HepG2 (cell line): ENCODE measurements around the gene SUSD2. TPM values are rescaled to one million over a fixed set of nuclear protein-coding genes. Genes with fewer than 3 reads are reported as not detected.

Experiments used
- ATAC-seq: fragments of 200-7000 bp; cut with Tn5 transposase; 3 replicates; pipeline ENCODE4 v1.9.1; 2020; ENCODE audit warnings: mild to moderate bottlenecking, moderate library complexity
- BruUV-seq: library from RNA; stranded (reverse); fragments of 400-500 nt; replicated peaks from 2 replicates; lab custom pipeline; 2021; lab: Mats Ljungman, UMichigan
- CTCF ChIA-PET: fragments of 300-600 bp; formaldehyde crosslinking; extraction: SDS; loops from one replicate; lab custom pipeline; 2021; ENCODE audit warnings: low total read pairs, inconsistent platforms, low intra/inter-chr PET ratio; lab: Yijun Ruan, JAX
- POLR2A ChIA-PET: fragments of 350-600 bp; sonication (Branson Sonifier 250); formaldehyde crosslinking; loops from one replicate; lab custom pipeline; 2020; ENCODE audit warnings: antibody characterized with exemption, inconsistent platforms; lab: Yijun Ruan, JAX
- DNase-seq: peaks from one replicate; pipeline ENCODE4 v3.0.0-alpha.2; 2015; ENCODE audit warnings: low spot score
- FAIRE-seq: peaks from 3 replicates; lab custom pipeline; 2011; peaks lifted over from hg19 to GRCh38; lab: Jason Lieb, UNC
- H2AFZ ChIP-seq: one replicate; pipeline ENCODE4 v1.6.1; 2011; ENCODE audit warnings: low read length, inconsistent platforms
- H3K27ac ChIP-seq: fragments of 300-600 bp; 3 replicates; pipeline ENCODE4 v1.8.0; 2011; ENCODE audit warnings: mixed run types, mild to moderate bottlenecking, mixed read lengths, low read length, inconsistent platforms; ENCODE audit not compliant: insufficient read depth; ENCODE audit errors: extremely low read length
- H3K27me3 ChIP-seq, 2 experiments: fragments of 200-600 bp in 1 of 2; 2 replicates in 1 of 2; 3 replicates in 1 of 2; pipeline versions ENCODE4 v1.6.0 to v1.8.0; 2011; ENCODE audit warnings: low read length in 2 of 2, mild to moderate bottlenecking in 2 of 2, moderate library complexity in 2 of 2, inconsistent platforms in 1 of 2; ENCODE audit not compliant: insufficient read depth in 2 of 2, control insufficient read depth in 1 of 2
- H3K36me3 ChIP-seq, 2 experiments: fragments of 200-600 bp in 1 of 2; replicated peaks in 1 of 2; 2 replicates in 1 of 2; 3 replicates in 1 of 2; pipeline versions ENCODE4 v1.5.1 to v1.8.0; 2011; ENCODE audit warnings: low read length in 2 of 2, inconsistent platforms in 1 of 2; ENCODE audit not compliant: insufficient read depth in 2 of 2, control insufficient read depth in 1 of 2
- H3K4me1 ChIP-seq: 2 replicates; pipeline ENCODE4 v1.5.1; 2012; ENCODE audit warnings: low read length, inconsistent platforms; ENCODE audit not compliant: insufficient read depth
- H3K4me2 ChIP-seq: 2 replicates; pipeline ENCODE4 v1.6.0; 2011; ENCODE audit warnings: low read depth, low read length, inconsistent platforms
- H3K4me3 ChIP-seq, 3 experiments: fragments of 200-600 bp in 1 of 3; sonication (generic), shearing (Covaris generic) in 1 of 3; replicated peaks in 1 of 3; 2 replicates each; pipeline ENCODE4 v1.5.1; 2011 to 2016; ENCODE audit warnings: low read length in 3 of 3, inconsistent platforms in 2 of 3, low read depth in 2 of 3, mild to moderate bottlenecking in 2 of 3, control low read depth in 1 of 3, mixed read lengths in 1 of 3; ENCODE audit not compliant: insufficient read depth in 1 of 3
- H3K79me2 ChIP-seq: one replicate; pipeline ENCODE4 v1.6.1; 2011; ENCODE audit warnings: low read length, inconsistent platforms; ENCODE audit not compliant: insufficient read depth
- H3K9ac ChIP-seq: 2 replicates; pipeline ENCODE4 v1.6.0; 2011; ENCODE audit warnings: mild to moderate bottlenecking, low read depth, low read length, inconsistent platforms; ENCODE audit not compliant: insufficient read depth
- H3K9me3 ChIP-seq: 2 replicates; pipeline ENCODE4 v1.5.1; 2012; ENCODE audit warnings: mild to moderate bottlenecking, low read length
- H4K20me1 ChIP-seq: 2 replicates; pipeline ENCODE4 v1.6.0; 2011; ENCODE audit warnings: inconsistent platforms, mild to moderate bottlenecking, low read length, moderate library complexity; ENCODE audit not compliant: insufficient read depth
- DMAP1 ChIP-seq: IDR thresholded peaks from 2 replicates; pipeline ENCODE4 v1.6.1; 2016
- HNF1B ChIP-seq: sonication (generic); formaldehyde crosslinking; IDR thresholded peaks from 2 replicates; pipeline ENCODE4 v1.5.1; 2020; ENCODE audit warnings: mild to moderate bottlenecking, moderate library complexity, missing genetic modification reagents
- IRF2 ChIP-seq: IDR thresholded peaks from 2 replicates; pipeline ENCODE4 v1.6.1; 2018; ENCODE audit warnings: missing genetic modification reagents, missing compliant biosample characterization
- MAF1 ChIP-seq: sonication (generic); formaldehyde crosslinking; IDR thresholded peaks from 2 replicates; pipeline ENCODE4 v1.5.0; 2020; ENCODE audit warnings: missing genetic modification reagents, borderline replicate concordance
- MBNL3 ChIP-seq: fragments of 250-450 bp; sonication (Bioruptor Pico); conservative IDR thresholded peaks from 2 replicates; pipeline ENCODE4 v1.8.0; 2022; ENCODE audit warnings: mild to moderate bottlenecking, inconsistent platforms
- NFE2L2 ChIP-seq: fragments of 150-350 bp; IDR thresholded peaks from 2 replicates; pipeline ENCODE4 v1.6.1; 2014; ENCODE audit warnings: low read length
- REPIN1 ChIP-seq: sonication (generic); formaldehyde crosslinking; IDR thresholded peaks from 2 replicates; pipeline ENCODE4 v1.8.0; 2022; ENCODE audit warnings: missing genetic modification reagents, low read depth, mild to moderate bottlenecking, borderline replicate concordance
- RFXANK ChIP-seq: IDR thresholded peaks from 2 replicates; pipeline ENCODE4 v1.6.1; 2016
- SOX13 ChIP-seq, 3 experiments: fragments of 450-650 bp in 1 of 3; sonication (generic) in 1 of 3; formaldehyde crosslinking in 1 of 3; IDR thresholded peaks in 2 of 3; conservative IDR thresholded peaks in 1 of 3; 2 replicates each; pipeline versions ENCODE4 v1.5.0 to v1.6.1; 2016 to 2020; ENCODE audit warnings: antibody characterized with exemption in 1 of 3, mild to moderate bottlenecking in 1 of 3, missing compliant biosample characterization in 1 of 3, missing genetic modification reagents in 1 of 3, moderate library complexity in 1 of 3
- ZNF318 ChIP-seq: sonication (generic); formaldehyde crosslinking; IDR thresholded peaks from 2 replicates; pipeline ENCODE4 v1.4.0; 2020; ENCODE audit warnings: mild to moderate bottlenecking, missing genetic modification reagents
- ZNF614 ChIP-seq: IDR thresholded peaks from 2 replicates; pipeline ENCODE4 v1.6.1; 2018; ENCODE audit warnings: missing biosample characterization, missing genetic modification reagents, inconsistent platforms, borderline replicate concordance
- ZNF772 ChIP-seq: sonication (generic); formaldehyde crosslinking; IDR thresholded peaks from 2 replicates; pipeline ENCODE4 v1.5.0; 2020; ENCODE audit warnings: mild to moderate bottlenecking, missing genetic modification reagents
- WGBS: methylation state at CpG from one replicate; pipeline ENCODE4 v1.1.6; 2017; ENCODE audit warnings: low lambda C conversion rate; 5-methylcytosine and 5-hydroxymethylcytosine counted together
- in situ Hi-C: cut with HindIII; loops from 2 replicates; pipeline ENCODE4 v1.10.0; 2017; ENCODE audit warnings: low pct_unique_long_range_greater_than_20kb; ENCODE audit not compliant: extremely low pct_ligation_motif_present
- intact Hi-C: fragments of 100-400 bp; cut with micrococcal nuclease; formaldehyde crosslinking; loops from one replicate; pipeline ENCODE4 v1.10.0; 2022; ENCODE audit not compliant: unreplicated experiment
- polyA plus RNA-seq, 8 experiments: library from polyadenylated mRNA; depleted of rRNA in 3 of 8; stranded (reverse) in 7 of 8; unstranded in 1 of 8; fragments of >200 nt; fragmentation: Illumina TruSeq in 4 of 8; extraction: Trizol in 4 of 8; gene quantifications; 2 replicates each; pipeline versions ENCODE4 v1.2.1 to v1.2.3, GENCODE V29; 2011 to 2016; ENCODE audit warnings: low read depth in 4 of 8, missing spikeins in 1 of 8, mixed read lengths in 1 of 8; ENCODE audit not compliant: insufficient read depth in 1 of 8
- total RNA-seq, 5 experiments: library from RNA; depleted of rRNA; stranded (reverse); fragments of >200 nt; fragmentation: Illumina TruSeq; extraction: Trizol; gene quantifications; 2 replicates each; pipeline ENCODE4 v1.2.3, GENCODE V29; 2016; ENCODE audit warnings: low read depth in 1 of 5

Gene SUSD2
- total and polyA plus RNA-seq, 2 of the 13 experiments (the other 11 are each of a cell fraction or from before 2014, with no cell fraction given), result 2.1 to 11.0 TPM

GRCh38 chr22:24207264-24208011 lies 26.2 kb downstream of the SUSD2 start:
- BruUV-seq, result no TSS peak
- in situ Hi-C loops, result no loop called here
- ATAC-seq, result peak; percentile 51
- TF ChIP-seq REPIN1 (no peak), HNF1B (CRISPR knock-in tag) (0 out of 2 replicates have a peak, but pooled peaks have one; percentile 23), MBNL3 (CRISPR knock-in tag) (no peak), NFE2L2 (no peak), IRF2 (CRISPR knock-in tag) (peak; percentile 7; the same call in 1 of the 2 replicates), MAF1 (CRISPR knock-in tag) (no peak), ZNF614 (CRISPR knock-in tag) (0 out of 2 replicates have a peak, but pooled peaks have one; percentile 16), RFXANK (CRISPR knock-in tag) (no peak), ZNF772 (CRISPR knock-in tag) (no peak), DMAP1 (CRISPR knock-in tag) (no peak), ZNF318 (CRISPR knock-in tag) (no peak), SOX13 (IDR thresholded peaks at IDR 0.05) (no peak), SOX13 (CRISPR knock-in tag; conservative IDR thresholded peaks at IDR 0.05 in 1 of 2, IDR thresholded peaks at IDR 0.05 in 1 of 2) (no peak)

More at GRCh38 chr22:24207264-24208011, 26.2 kb downstream of the SUSD2 start:
- H3K79me2 ChIP-seq, result no peaks in the 10 kb centered on the region
- CTCF ChIA-PET, result no interaction called here
- no peaks in the 10 kb centered on the region for H4K20me1 ChIP-seq
- peak overlapping the region; percentile 30 for H3K9ac ChIP-seq
- no peak for FAIRE-seq
- H3K36me3 ChIP-seq, result no peaks in the 10 kb centered on the region
- peaks cover 56% of the 10 kb centered on the region for H3K4me1 ChIP-seq
- POLR2A ChIA-PET, result interaction anchor here (1.0 kb wide), 2 partner anchors 11 to 35 kb away, joined by 3 read pairs; no protein-coding TSS in a partner anchor
- H3K4me2 ChIP-seq, result peak overlapping the region; percentile 53
- no peaks in the 10 kb centered on the region for H3K9me3 ChIP-seq
- H3K27me3 ChIP-seq, result no peaks in the 10 kb centered on the region
- no peak for DNase-seq
- H3K4me3 ChIP-seq, result no peak overlapping the region; a peak in 2 of 6 replicates
- intact Hi-C loops, result no loop called here
- peak overlapping the region; percentile 78 for H3K27ac ChIP-seq
- H2AFZ ChIP-seq, result no peak overlapping the region
- WGBS, result 40% methylated on average over 8 of the region's 8 CpGs
